Measurements from ENCODE around the gene KCNMB2. TPM values are rescaled to one million over a fixed set of nuclear protein-coding genes. Genes with fewer than 3 reads are reported as not detected.

The KCNMB2 gene
- total and polyA plus RNA-seq, 4 experiments from 2014 or later, result not detected

- no peak overlapping the region for H3K27ac Mint-ChIP-seq
- intact Hi-C loops (cut with micrococcal nuclease), result no loop called here
- H3K27ac ChIP-seq (ENCODE audit: low read depth, low read length), result no peak overlapping the region
- no peaks in the 10 kb centered on the region for H3K27me3 ChIP-seq (ENCODE audit: insufficient read depth, low read length)
- ChIA-PET CTCF (ENCODE audit: partially characterized antibody) (no interaction called here), POLR2A (ENCODE audit: partially characterized antibody) (no interaction called here)
- peaks cover 0 to 4% of the 10 kb centered on the region in 2 donors for H3K27me3 Mint-ChIP-seq
- no peaks in the 10 kb centered on the region for H3K9me3 ChIP-seq (ENCODE audit: control insufficient read depth in 1 of 2, low read length in 2 of 2)
- no peaks in the 10 kb centered on the region for H3K9me3 Mint-ChIP-seq
- H3K36me3 Mint-ChIP-seq, result no peaks in the 10 kb centered on the region
- H3K4me1 Mint-ChIP-seq, result no peaks in the 10 kb centered on the region
- H3K4me3 ChIP-seq (ENCODE audit: low read length in 2 of 2), result no peak overlapping the region
- no peaks in the 10 kb centered on the region for H3K4me1 ChIP-seq (ENCODE audit: insufficient read depth, low read length)
- no peak for DNase-seq
- no peak overlapping the region for H3K4me3 Mint-ChIP-seq
- no peaks in the 10 kb centered on the region for H3K36me3 ChIP-seq (ENCODE audit: insufficient read depth, low read length)
Measured at GRCh38 chr3:178560759-178561158, 24.5 kb downstream of the KCNMB2 start.

GRCh38 chr3:178561239-178561638, 25.0 kb downstream of the KCNMB2 start:
- no peaks in the 10 kb centered on the region for H3K36me3 Mint-ChIP-seq
- intact Hi-C loops (cut with micrococcal nuclease), result no loop called here
- no peaks in the 10 kb centered on the region for H3K4me1 Mint-ChIP-seq
- peaks cover 0 to 1% of the 10 kb centered on the region in 2 donors for H3K27me3 Mint-ChIP-seq
- no peak overlapping the region for H3K27ac Mint-ChIP-seq
- no peaks in the 10 kb centered on the region for H3K9me3 Mint-ChIP-seq
- no peak overlapping the region for H3K4me3 Mint-ChIP-seq
- no peak for DNase-seq
- Histone ChIP-seq H3K27me3 (ENCODE audit: insufficient read depth, low read length) (no peaks in the 10 kb centered on the region), H3K4me3 (ENCODE audit: low read length in 2 of 2) (no peak overlapping the region), H3K27ac (ENCODE audit: low read depth, low read length) (no peak overlapping the region), H3K36me3 (ENCODE audit: insufficient read depth, low read length) (no peaks in the 10 kb centered on the region), H3K9me3 (ENCODE audit: control insufficient read depth in 1 of 2, low read length in 2 of 2) (no peaks in the 10 kb centered on the region), H3K4me1 (ENCODE audit: insufficient read depth, low read length) (no peaks in the 10 kb centered on the region)
- CTCF ChIA-PET (ENCODE audit: partially characterized antibody), result no interaction called here
- POLR2A ChIA-PET (ENCODE audit: partially characterized antibody), result no interaction called here

GRCh38 chr3:178562143-178562946, 26.1 kb downstream of the KCNMB2 start:
- H3K4me3 ChIP-seq (ENCODE audit: low read length in 2 of 2), result no peak overlapping the region
- ChIA-PET POLR2A (ENCODE audit: partially characterized antibody) (no interaction called here), CTCF (ENCODE audit: partially characterized antibody) (no interaction called here)
- no peaks in the 10 kb centered on the region for H3K4me1 Mint-ChIP-seq
- no peak overlapping the region for H3K4me3 Mint-ChIP-seq
- DNase-seq, result no peak
- H3K27ac Mint-ChIP-seq, result no peak overlapping the region
- H3K27me3 Mint-ChIP-seq, result no peaks in the 10 kb centered on the region
- H3K36me3 Mint-ChIP-seq, result no peaks in the 10 kb centered on the region
- H3K4me1 ChIP-seq (ENCODE audit: insufficient read depth, low read length), result no peaks in the 10 kb centered on the region
- no peaks in the 10 kb centered on the region for H3K9me3 ChIP-seq (ENCODE audit: control insufficient read depth in 1 of 2, low read length in 2 of 2)
- H3K27ac ChIP-seq (ENCODE audit: low read depth, low read length), result no peak overlapping the region
- intact Hi-C loops (cut with micrococcal nuclease), result no loop called here
- H3K36me3 ChIP-seq (ENCODE audit: insufficient read depth, low read length), result no peaks in the 10 kb centered on the region
- no peaks in the 10 kb centered on the region for H3K27me3 ChIP-seq (ENCODE audit: insufficient read depth, low read length)
- no peaks in the 10 kb centered on the region for H3K9me3 Mint-ChIP-seq

GRCh38 chr3:178562947-178563232, 26.7 kb downstream of the KCNMB2 start:
- POLR2A ChIA-PET (ENCODE audit: partially characterized antibody), result no interaction called here
- no peaks in the 10 kb centered on the region for H3K36me3 Mint-ChIP-seq

GRCh38 chr3:178567611-178568010, 31.4 kb downstream of the KCNMB2 start:
- Mint-ChIP-seq H3K4me1 (no peaks in the 10 kb centered on the region), H3K27ac (no peak overlapping the region), H3K27me3 (peaks cover 4% of the 10 kb centered on the region in 2 donors), H3K9me3 (no peaks in the 10 kb centered on the region), H3K4me3 (no peak overlapping the region), H3K36me3 (no peaks in the 10 kb centered on the region)
- no peak overlapping the region for H3K27ac ChIP-seq (ENCODE audit: low read depth, low read length)
- H3K9me3 ChIP-seq (ENCODE audit: control insufficient read depth in 1 of 2, low read length in 2 of 2), result no peaks in the 10 kb centered on the region
- H3K4me1 ChIP-seq (ENCODE audit: insufficient read depth, low read length), result no peaks in the 10 kb centered on the region
- POLR2A ChIA-PET (ENCODE audit: partially characterized antibody), result no interaction called here
- intact Hi-C loops (cut with micrococcal nuclease), result no loop called here
- CTCF ChIA-PET (ENCODE audit: partially characterized antibody), result no interaction called here
- no peaks in the 10 kb centered on the region for H3K36me3 ChIP-seq (ENCODE audit: insufficient read depth, low read length)
- H3K4me3 ChIP-seq (ENCODE audit: low read length in 2 of 2), result no peak overlapping the region
- no peaks in the 10 kb centered on the region for H3K27me3 ChIP-seq (ENCODE audit: insufficient read depth, low read length)
- DNase-seq, result no peak

More at GRCh38 chr3:178562947-178563232, 26.7 kb downstream of the KCNMB2 start:
- no peaks in the 10 kb centered on the region for H3K4me1 ChIP-seq (ENCODE audit: insufficient read depth, low read length)
- H3K27ac Mint-ChIP-seq, result no peak overlapping the region
- no peaks in the 10 kb centered on the region for H3K9me3 Mint-ChIP-seq
- no peaks in the 10 kb centered on the region for H3K27me3 ChIP-seq (ENCODE audit: insufficient read depth, low read length)
- DNase-seq, result no peak
- no peak overlapping the region for H3K27ac ChIP-seq (ENCODE audit: low read depth, low read length)
- no peaks in the 10 kb centered on the region for H3K4me1 Mint-ChIP-seq
- no peaks in the 10 kb centered on the region for H3K36me3 ChIP-seq (ENCODE audit: insufficient read depth, low read length)
- intact Hi-C loops (cut with micrococcal nuclease), result no loop called here
- no peaks in the 10 kb centered on the region for H3K27me3 Mint-ChIP-seq
- no peak overlapping the region for H3K4me3 Mint-ChIP-seq
- no peaks in the 10 kb centered on the region for H3K9me3 ChIP-seq (ENCODE audit: control insufficient read depth in 1 of 2, low read length in 2 of 2)
- CTCF ChIA-PET (ENCODE audit: partially characterized antibody), result no interaction called here
- H3K4me3 ChIP-seq (ENCODE audit: low read length in 2 of 2), result no peak overlapping the region

- no peaks in the 10 kb centered on the region for H3K36me3 ChIP-seq (ENCODE audit: insufficient read depth, low read length)
- Mint-ChIP-seq H3K4me1 (no peaks in the 10 kb centered on the region), H3K4me3 (no peak overlapping the region), H3K9me3 (no peaks in the 10 kb centered on the region), H3K27ac (no peak overlapping the region), H3K27me3 (peaks cover 4% of the 10 kb centered on the region in 2 donors), H3K36me3 (no peaks in the 10 kb centered on the region)
- no peaks in the 10 kb centered on the region for H3K27me3 ChIP-seq (ENCODE audit: insufficient read depth, low read length)
- no peak for DNase-seq
- intact Hi-C loops (cut with micrococcal nuclease), result no loop called here
- no peaks in the 10 kb centered on the region for H3K9me3 ChIP-seq (ENCODE audit: control insufficient read depth in 1 of 2, low read length in 2 of 2)
- H3K4me3 ChIP-seq (ENCODE audit: low read length in 2 of 2), result no peak overlapping the region
- no peaks in the 10 kb centered on the region for H3K4me1 ChIP-seq (ENCODE audit: insufficient read depth, low read length)
- H3K27ac ChIP-seq (ENCODE audit: low read depth, low read length), result no peak overlapping the region
- ChIA-PET CTCF (ENCODE audit: partially characterized antibody) (no interaction called here), POLR2A (ENCODE audit: partially characterized antibody) (no interaction called here)
Measured at GRCh38 chr3:178568155-178568731, 32.0 kb downstream of the KCNMB2 start.

- intact Hi-C loops (cut with micrococcal nuclease), result no loop called here
- H3K36me3 Mint-ChIP-seq, result no peaks in the 10 kb centered on the region
- no peaks in the 10 kb centered on the region for H3K4me1 Mint-ChIP-seq
- H3K4me3 ChIP-seq (ENCODE audit: low read length in 2 of 2), result no peak overlapping the region
- no peaks in the 10 kb centered on the region for H3K4me1 ChIP-seq (ENCODE audit: insufficient read depth, low read length)
- H3K4me3 Mint-ChIP-seq, result no peak overlapping the region
- POLR2A ChIA-PET (ENCODE audit: partially characterized antibody), result no interaction called here
- H3K9me3 ChIP-seq (ENCODE audit: control insufficient read depth in 1 of 2, low read length in 2 of 2), result no peaks in the 10 kb centered on the region
- no peak overlapping the region for H3K27ac Mint-ChIP-seq
- peaks cover 4% of the 10 kb centered on the region in 2 donors for H3K27me3 Mint-ChIP-seq
- CTCF ChIA-PET (ENCODE audit: partially characterized antibody), result no interaction called here
- no peaks in the 10 kb centered on the region for H3K9me3 Mint-ChIP-seq
- DNase-seq, result no peak
- no peak overlapping the region for H3K27ac ChIP-seq (ENCODE audit: low read depth, low read length)
- H3K36me3 ChIP-seq (ENCODE audit: insufficient read depth, low read length), result no peaks in the 10 kb centered on the region
- no peaks in the 10 kb centered on the region for H3K27me3 ChIP-seq (ENCODE audit: insufficient read depth, low read length)
Measured at GRCh38 chr3:178568911-178569310, 32.7 kb downstream of the KCNMB2 start.
